GM21825 (cell line): ENCODE measurements around the gene EXOC3L4.
A peak's percentile ranks its signal among the peaks of the same experiment; 100 is the strongest.

Experiments used
- ATAC-seq: cut with Tn5 transposase; IDR thresholded peaks from one replicate; pipeline ENCODE4 v1.9.1; 2021; ENCODE audit warnings: mild to moderate bottlenecking, moderate library complexity; ENCODE audit not compliant: unreplicated experiment

EXOC3L4 gene

GRCh38 chr14:103070263-103070885 is 24.2 kb upstream of the EXOC3L4 start:
- ATAC-seq: no peak

GRCh38 chr14:103070971-103071542 is 23.5 kb upstream of the EXOC3L4 start:
- no peak for ATAC-seq

- no peak for ATAC-seq
Measured at GRCh38 chr14:103071544-103072251, 22.8 kb upstream of the EXOC3L4 start.

GRCh38 chr14:103072595-103073366 is 21.7 kb upstream of the EXOC3L4 start:
- no peak for ATAC-seq

GRCh38 chr14:103073367-103073875 is 21.1 kb upstream of the EXOC3L4 start:
- ATAC-seq: no peak

GRCh38 chr14:103073876-103074728 is 20.4 kb upstream of the EXOC3L4 start:
- no peak for ATAC-seq

- no peak for ATAC-seq
Measured at GRCh38 chr14:103074729-103075367, 19.7 kb upstream of the EXOC3L4 start.

GRCh38 chr14:103078420-103078749 is 16.1 kb upstream of the EXOC3L4 start:
- peak; percentile 53 for ATAC-seq

- no peak for ATAC-seq
Measured at GRCh38 chr14:103078860-103079587, 15.5 kb upstream of the EXOC3L4 start.

GRCh38 chr14:103081951-103082350 is 12.6 kb upstream of the EXOC3L4 start:
- ATAC-seq: no peak

- no peak for ATAC-seq
Measured at GRCh38 chr14:103084021-103084919, 10.3 kb upstream of the EXOC3L4 start, which contains the start of gene LBHD2. Gene LBHD2 (plus strand): TSS chr14:103084210. CDS start chr14:103086013, 1,803 bp downstream.

- ATAC-seq: no peak
Measured at GRCh38 chr14:103085106-103086091, 9.1 kb upstream of the EXOC3L4 start.

- ATAC-seq: no peak
Measured at GRCh38 chr14:103086771-103087342, 7.7 kb upstream of the EXOC3L4 start.

- ATAC-seq: no peak
Measured at GRCh38 chr14:103087343-103087835, 7.1 kb upstream of the EXOC3L4 start.

GRCh38 chr14:103088921-103089320 is 5.6 kb upstream of the EXOC3L4 start:
- no peak for ATAC-seq
